ENCODE data around the gene CCL4. TPM values are rescaled to one million over a fixed set of nuclear protein-coding genes. Genes with fewer than 3 reads are reported as not detected.
"Not testable (repeated sequence)": the region's sequence is repeated elsewhere in the genome, so short reads cannot be mapped to it uniquely, and the experiment has no call there.

The CCL4 gene
- total RNA-seq, 1 donor from 2014 or later: not detected

GRCh38 chr17:36105781-36106492, 2.3 kb downstream of the CCL4 start:
- Mint-ChIP-seq H3K27ac (no peak overlapping the region), H3K9me3 (no peaks in the 10 kb centered on the region), H3K4me3 (no peak overlapping the region), H3K36me3 (no peaks in the 10 kb centered on the region), H3K4me1 (peaks cover under 1% of the 10 kb centered on the region), H3K27me3 (ENCODE audit: insufficient read depth, low read depth) (peaks cover 9% of the 10 kb centered on the region)
- Histone ChIP-seq H2AFZ (replicated peaks) (no peak overlapping the region), H3K9ac (no peak overlapping the region), H3K36me3 (no peaks in the 10 kb centered on the region), H3K27me3 (no peaks in the 10 kb centered on the region), H3K9me3 (ENCODE audit: low read depth) (no peaks in the 10 kb centered on the region), H3K4me2 (no peak overlapping the region), H3K79me2 (ENCODE audit: low read depth) (no peaks in the 10 kb centered on the region), H3F3A (ENCODE audit: low read depth) (no peaks in the 10 kb centered on the region), H3K4me3 (no peak overlapping the region), H4K20me1 (ENCODE audit: low read depth) (no peaks in the 10 kb centered on the region), H3K27ac (no peak overlapping the region), H3K4me1 (no peaks in the 10 kb centered on the region)
- TF ChIP-seq EZH2 (IDR thresholded peaks at IDR 0.05): no peak
- no peak for TF ChIP-seq EZH2phosphoT487 (IDR thresholded peaks at IDR 0.05)
- TF ChIP-seq, protein P1, sequence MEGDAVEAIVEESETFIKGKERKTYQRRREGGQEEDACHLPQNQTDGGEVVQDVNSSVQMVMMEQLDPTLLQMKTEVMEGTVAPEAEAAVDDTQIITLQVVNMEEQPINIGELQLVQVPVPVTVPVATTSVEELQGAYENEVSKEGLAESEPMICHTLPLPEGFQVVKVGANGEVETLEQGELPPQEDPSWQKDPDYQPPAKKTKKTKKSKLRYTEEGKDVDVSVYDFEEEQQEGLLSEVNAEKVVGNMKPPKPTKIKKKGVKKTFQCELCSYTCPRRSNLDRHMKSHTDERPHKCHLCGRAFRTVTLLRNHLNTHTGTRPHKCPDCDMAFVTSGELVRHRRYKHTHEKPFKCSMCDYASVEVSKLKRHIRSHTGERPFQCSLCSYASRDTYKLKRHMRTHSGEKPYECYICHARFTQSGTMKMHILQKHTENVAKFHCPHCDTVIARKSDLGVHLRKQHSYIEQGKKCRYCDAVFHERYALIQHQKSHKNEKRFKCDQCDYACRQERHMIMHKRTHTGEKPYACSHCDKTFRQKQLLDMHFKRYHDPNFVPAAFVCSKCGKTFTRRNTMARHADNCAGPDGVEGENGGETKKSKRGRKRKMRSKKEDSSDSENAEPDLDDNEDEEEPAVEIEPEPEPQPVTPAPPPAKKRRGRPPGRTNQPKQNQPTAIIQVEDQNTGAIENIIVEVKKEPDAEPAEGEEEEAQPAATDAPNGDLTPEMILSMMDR (IDR thresholded peaks at IDR 0.05): no peak
- no peak for DNase-seq (ENCODE audit: low spot score)

DNA sequence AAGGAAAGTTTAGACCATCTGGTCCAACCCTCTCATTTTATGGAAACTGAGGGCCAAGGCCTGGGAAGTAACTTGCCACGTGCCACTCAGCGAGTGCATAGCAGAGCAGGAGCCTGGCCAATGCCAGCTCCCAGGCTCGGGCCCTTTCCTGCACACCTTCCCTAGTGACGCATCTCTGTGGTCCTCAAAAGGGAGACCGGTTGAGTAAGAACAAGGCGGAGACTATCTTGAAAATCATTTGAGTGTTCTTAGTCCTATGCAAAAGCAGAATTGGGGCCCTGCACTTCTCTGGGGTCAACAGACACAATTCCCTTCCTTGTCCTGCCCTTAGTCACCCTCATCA, 2.8 kb downstream of the CCL4 start:
- Mint-ChIP-seq H3K27me3 (ENCODE audit: insufficient read depth, low read depth) (peaks cover 9% of the 10 kb centered on the region), H3K9me3 (no peaks in the 10 kb centered on the region), H3K27ac (no peak overlapping the region), H3K4me3 (no peak overlapping the region), H3K36me3 (no peaks in the 10 kb centered on the region), H3K4me1 (peaks cover 6% of the 10 kb centered on the region)
- no peaks in the 10 kb centered on the region for H3K79me2 ChIP-seq (ENCODE audit: low read depth)
- H3K4me3 ChIP-seq: no peak overlapping the region
- no peaks in the 10 kb centered on the region for H3F3A ChIP-seq (ENCODE audit: low read depth)
- no peaks in the 10 kb centered on the region for H3K9me3 ChIP-seq (ENCODE audit: low read depth)
- TF ChIP-seq, protein P1 (IDR thresholded peaks at IDR 0.05): no peak
- TF ChIP-seq EZH2 (IDR thresholded peaks at IDR 0.05) (no peak), EZH2phosphoT487 (IDR thresholded peaks at IDR 0.05) (no peak)
- no peak for DNase-seq (ENCODE audit: low spot score)
- H3K27me3 ChIP-seq: no peaks in the 10 kb centered on the region
- H3K27ac ChIP-seq: no peak overlapping the region
- no peak overlapping the region for H3K9ac ChIP-seq
- H3K4me1 ChIP-seq: peaks cover 5% of the 10 kb centered on the region
- H4K20me1 ChIP-seq (ENCODE audit: low read depth): no peaks in the 10 kb centered on the region
- H3K4me2 ChIP-seq: no peak overlapping the region
- H3K36me3 ChIP-seq: no peaks in the 10 kb centered on the region
- H2AFZ ChIP-seq (replicated peaks): no peak overlapping the region

DNA sequence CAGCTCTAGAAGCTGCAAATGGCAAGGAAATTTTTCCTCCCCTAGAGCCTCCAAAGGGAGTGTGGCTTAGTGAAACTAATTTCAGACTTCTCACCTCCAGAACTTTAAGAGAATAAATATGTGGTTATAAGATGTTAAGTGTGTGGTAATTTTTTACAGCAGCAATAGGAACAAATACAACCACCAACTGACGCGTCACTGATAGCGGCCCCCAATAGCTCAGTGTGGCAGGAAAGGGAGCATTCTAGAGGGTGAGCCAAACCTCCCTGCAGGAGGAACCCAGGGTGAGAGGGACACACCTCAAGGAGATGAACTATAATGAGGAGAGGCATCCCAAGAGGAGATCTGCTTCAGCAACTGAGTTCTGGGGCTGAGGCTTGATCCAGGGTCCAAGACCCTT, 4.0 kb downstream of the CCL4 start:
- Histone ChIP-seq H3K27me3 (no peaks in the 10 kb centered on the region), H3K27ac (no peak overlapping the region), H3K79me2 (ENCODE audit: low read depth) (no peaks in the 10 kb centered on the region), H2AFZ (replicated peaks) (no peak overlapping the region), H3K4me1 (peaks cover 6% of the 10 kb centered on the region), H3K9me3 (ENCODE audit: low read depth) (no peaks in the 10 kb centered on the region), H3K36me3 (no peaks in the 10 kb centered on the region), H3F3A (ENCODE audit: low read depth) (no peaks in the 10 kb centered on the region), H4K20me1 (ENCODE audit: low read depth) (no peaks in the 10 kb centered on the region), H3K4me2 (no peak overlapping the region), H3K4me3 (no peak overlapping the region), H3K9ac (no peak overlapping the region)
- Mint-ChIP-seq H3K4me1 (peaks cover 6% of the 10 kb centered on the region), H3K4me3 (no peak overlapping the region), H3K27ac (no peak overlapping the region), H3K36me3 (no peaks in the 10 kb centered on the region), H3K27me3 (ENCODE audit: insufficient read depth, low read depth) (peaks cover 9% of the 10 kb centered on the region), H3K9me3 (peaks cover 9% of the 10 kb centered on the region)
- DNase-seq (ENCODE audit: low spot score): no peak
- no peak for TF ChIP-seq EZH2 (IDR thresholded peaks at IDR 0.05)
- TF ChIP-seq, protein P1 (IDR thresholded peaks at IDR 0.05): no peak

DNA sequence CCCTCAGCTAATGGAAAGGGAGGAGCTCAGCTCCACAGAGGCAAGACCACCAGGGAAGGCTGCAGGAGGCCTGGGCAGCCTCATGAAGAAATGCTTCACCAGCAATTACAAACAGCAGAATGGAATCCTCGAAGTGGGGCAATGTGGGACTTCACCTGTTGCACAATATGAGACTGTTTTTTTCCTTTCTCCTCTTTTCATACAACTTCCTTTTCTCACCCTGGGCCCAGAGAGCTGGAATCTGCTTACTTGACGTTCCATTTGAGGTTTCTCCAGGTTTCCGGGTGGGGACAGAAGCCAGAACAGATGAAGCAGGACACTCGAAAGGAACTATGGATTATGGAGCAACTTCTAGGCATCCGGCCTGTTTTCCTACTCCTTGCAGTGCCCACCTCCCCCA, 4.6 kb downstream of the CCL4 start:
- not testable (repeated sequence) for H4K20me1 ChIP-seq (ENCODE audit: low read depth); H3K36me3 ChIP-seq; H3K4me2 ChIP-seq; H3K36me3 Mint-ChIP-seq; H3K27me3 ChIP-seq; H3K9me3 ChIP-seq (ENCODE audit: low read depth); H3K79me2 ChIP-seq (ENCODE audit: low read depth); H3K9ac ChIP-seq; H3K4me3 Mint-ChIP-seq; DNase-seq (ENCODE audit: low spot score); H3K27ac ChIP-seq; H3K4me1 ChIP-seq; H3K27me3 Mint-ChIP-seq (ENCODE audit: insufficient read depth, low read depth); H3K4me3 ChIP-seq; H3F3A ChIP-seq (ENCODE audit: low read depth); H2AFZ ChIP-seq (replicated peaks); H3K4me1 Mint-ChIP-seq; H3K27ac Mint-ChIP-seq
- peaks cover 10% of the 10 kb centered on the region for H3K9me3 Mint-ChIP-seq

Data from neural progenitor cell (in vitro differentiated cells).